ENCODE measurements around the gene TMCC1. TPM values are rescaled to one million over a fixed set of nuclear protein-coding genes. Genes with fewer than 3 reads are reported as not detected.

The TMCC1 gene
- total RNA-seq, 4 donors from 2014 or later = 4.1 to 21.8 (median 14.5) TPM

DNA sequence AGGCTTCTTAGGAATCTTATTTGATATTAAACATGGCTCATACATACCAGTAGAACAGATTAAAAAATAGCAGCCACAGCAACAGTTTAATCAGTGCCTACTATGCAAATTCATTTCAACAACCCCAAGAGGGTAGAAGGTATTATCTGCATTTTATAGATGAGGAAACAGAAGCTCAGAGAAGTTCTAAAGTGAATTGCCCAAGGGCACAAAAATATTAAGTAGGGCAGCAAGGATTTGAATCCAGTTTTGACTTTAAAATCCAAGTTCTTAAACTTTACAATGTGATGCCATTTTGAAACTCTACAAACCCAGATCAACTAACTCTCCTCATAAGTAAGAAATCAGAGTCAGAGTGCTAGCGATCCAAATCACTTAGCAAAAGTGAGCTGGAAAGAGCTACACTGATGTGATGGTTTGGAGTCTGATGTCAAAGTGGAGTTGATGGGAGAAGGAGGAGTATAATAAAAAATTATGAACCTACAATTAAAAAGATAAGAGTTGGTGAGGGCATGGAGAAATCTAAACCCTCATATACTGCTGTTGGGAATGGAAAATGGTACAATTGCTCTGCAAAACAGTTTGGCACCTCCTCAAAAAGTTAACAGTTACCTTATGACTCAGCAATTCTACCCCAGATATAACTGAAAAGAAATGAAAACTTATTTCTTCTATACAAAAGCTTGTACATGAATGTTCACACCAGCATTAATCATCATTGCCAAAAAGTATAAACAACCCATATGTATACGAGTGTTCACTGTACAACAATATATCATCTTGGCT lies 236.1 kb downstream of the TMCC1 start:
- whole genome bisulfite sequencing, 2 donors (ENCODE audit: low coverage in 1 of 2) = 78 to 94% methylated on average over 2 of the region's 2 CpGs
- no peaks in the 10 kb centered on the region for H3K27me3 ChIP-seq
- H3K9me3 ChIP-seq = no peaks in the 10 kb centered on the region
- no peak overlapping the region for H3K27ac ChIP-seq
- TF ChIP-seq POLR2A (IDR thresholded peaks at IDR 0.05) (no peak), POLR2AphosphoS5 (IDR thresholded peaks at IDR 0.05) (no peak), EP300 (IDR thresholded peaks at IDR 0.05; ENCODE audit: low read depth) (no peak)
- TF ChIP-seq, protein P1, sequence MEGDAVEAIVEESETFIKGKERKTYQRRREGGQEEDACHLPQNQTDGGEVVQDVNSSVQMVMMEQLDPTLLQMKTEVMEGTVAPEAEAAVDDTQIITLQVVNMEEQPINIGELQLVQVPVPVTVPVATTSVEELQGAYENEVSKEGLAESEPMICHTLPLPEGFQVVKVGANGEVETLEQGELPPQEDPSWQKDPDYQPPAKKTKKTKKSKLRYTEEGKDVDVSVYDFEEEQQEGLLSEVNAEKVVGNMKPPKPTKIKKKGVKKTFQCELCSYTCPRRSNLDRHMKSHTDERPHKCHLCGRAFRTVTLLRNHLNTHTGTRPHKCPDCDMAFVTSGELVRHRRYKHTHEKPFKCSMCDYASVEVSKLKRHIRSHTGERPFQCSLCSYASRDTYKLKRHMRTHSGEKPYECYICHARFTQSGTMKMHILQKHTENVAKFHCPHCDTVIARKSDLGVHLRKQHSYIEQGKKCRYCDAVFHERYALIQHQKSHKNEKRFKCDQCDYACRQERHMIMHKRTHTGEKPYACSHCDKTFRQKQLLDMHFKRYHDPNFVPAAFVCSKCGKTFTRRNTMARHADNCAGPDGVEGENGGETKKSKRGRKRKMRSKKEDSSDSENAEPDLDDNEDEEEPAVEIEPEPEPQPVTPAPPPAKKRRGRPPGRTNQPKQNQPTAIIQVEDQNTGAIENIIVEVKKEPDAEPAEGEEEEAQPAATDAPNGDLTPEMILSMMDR (IDR thresholded peaks at IDR 0.05) = no peak
- peaks cover 0 to 7% (median 0%) of the 10 kb centered on the region in 4 donors for H3K36me3 ChIP-seq
- in situ Hi-C loops (cut with MboI; ENCODE audit: low pct_ligation_motif_present in 1 of 4, low pct_unique_long_range_greater_than_20kb in 1 of 4, low sequenced_read_pairs in 3 of 4) (loop anchor here (10.0 kb wide), 3 partner anchors 157 to 277 kb away; no protein-coding TSS in a partner anchor), intact Hi-C loops (cut with DNase I; ENCODE audit: low total_unique reads) (loop anchor here (10.0 kb wide), 1 partner anchor 267 kb away; no protein-coding TSS in a partner anchor)
- no peak for DNase-seq
- H3K4me3 ChIP-seq = no peak overlapping the region
- H3K4me1 ChIP-seq = peaks cover 0 to 27% (median 15%) of the 10 kb centered on the region in 4 donors

DNA sequence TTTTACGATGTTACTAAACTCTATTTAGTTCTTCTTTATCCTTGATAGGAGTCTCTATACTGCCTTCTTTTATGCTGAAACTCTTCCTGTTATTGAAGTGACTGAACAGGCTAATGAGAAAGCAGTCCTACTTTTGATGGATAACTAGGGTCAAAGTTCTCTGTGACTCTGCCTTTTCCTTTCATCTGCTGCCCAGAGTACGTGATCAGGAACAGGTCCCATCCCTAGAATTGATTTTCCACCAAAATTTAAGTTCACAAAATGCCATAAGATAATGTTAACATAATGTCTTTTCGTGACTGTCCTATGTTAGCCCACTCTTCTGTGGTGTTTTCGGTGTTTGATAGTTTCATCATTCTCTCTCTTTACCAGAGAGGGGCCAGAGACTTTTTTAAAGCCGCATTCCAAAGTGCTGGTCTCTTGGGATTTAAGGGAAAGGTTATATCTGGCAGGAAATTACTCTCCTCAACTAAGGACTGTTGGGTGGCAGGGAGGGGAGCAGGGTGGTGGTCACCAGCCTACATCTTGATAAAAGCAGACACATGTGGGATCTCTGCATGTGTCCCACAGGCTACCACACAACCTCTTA lies 236.8 kb downstream of the TMCC1 start:
- Histone ChIP-seq H3K9me3 (no peaks in the 10 kb centered on the region), H3K36me3 (peaks cover 0 to 7% (median 0%) of the 10 kb centered on the region in 4 donors), H3K27me3 (no peaks in the 10 kb centered on the region), H3K27ac (no peak overlapping the region), H3K4me1 (peaks cover 0 to 31% (median 15%) of the 10 kb centered on the region in 4 donors), H3K4me3 (no peak overlapping the region)
- TF ChIP-seq POLR2AphosphoS5 (IDR thresholded peaks at IDR 0.05) (no peak), EP300 (IDR thresholded peaks at IDR 0.05; ENCODE audit: low read depth) (no peak), POLR2A (IDR thresholded peaks at IDR 0.05) (no peak)
- TF ChIP-seq, protein P1 (IDR thresholded peaks at IDR 0.05) = no peak
- intact Hi-C loops (cut with DNase I; ENCODE audit: low total_unique reads) (loop anchor here (10.0 kb wide), 1 partner anchor 268 kb away; no protein-coding TSS in a partner anchor), in situ Hi-C loops (cut with MboI; ENCODE audit: low pct_ligation_motif_present in 1 of 4, low pct_unique_long_range_greater_than_20kb in 1 of 4, low sequenced_read_pairs in 3 of 4) (loop anchor here (10.0 kb wide), 3 partner anchors 158 to 278 kb away; no protein-coding TSS in a partner anchor)
- 59 to 73% methylated on average over 4 to 5 of the region's 5 CpGs for WGBS, 2 donors (ENCODE audit: low coverage in 1 of 2)
- DNase-seq = no peak

DNA sequence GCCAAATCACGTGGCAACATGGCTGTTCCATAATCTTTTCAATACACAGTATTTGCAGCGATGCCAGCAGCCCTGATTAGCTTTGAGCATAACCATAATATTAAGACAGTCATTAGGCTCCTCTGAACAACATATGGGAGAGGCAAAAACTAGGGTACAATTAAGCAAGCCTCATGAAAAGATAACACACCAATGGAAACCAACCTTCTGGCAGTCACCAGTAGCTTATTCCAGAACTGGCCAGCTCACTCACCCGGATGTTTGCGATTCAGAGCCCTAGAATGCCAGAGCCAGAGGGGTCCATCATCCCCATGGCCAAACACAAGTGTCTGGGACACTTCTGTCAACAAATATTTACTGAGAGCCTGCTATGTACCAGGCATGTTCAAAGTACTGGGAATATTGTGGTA lies 238.2 kb downstream of the TMCC1 start:
- TF ChIP-seq POLR2A (IDR thresholded peaks at IDR 0.05) (no peak), POLR2AphosphoS5 (IDR thresholded peaks at IDR 0.05) (no peak), EP300 (IDR thresholded peaks at IDR 0.05; ENCODE audit: low read depth) (no peak)
- TF ChIP-seq, protein P1 (IDR thresholded peaks at IDR 0.05) = no peak
- intact Hi-C loops (cut with DNase I; ENCODE audit: low total_unique reads) (loop anchor here (10.0 kb wide), 1 partner anchor 270 kb away; no protein-coding TSS in a partner anchor), in situ Hi-C loops (cut with MboI; ENCODE audit: low pct_ligation_motif_present in 1 of 4, low pct_unique_long_range_greater_than_20kb in 1 of 4, low sequenced_read_pairs in 3 of 4) (loop anchor here (10.0 kb wide), 3 partner anchors 160 to 280 kb away; no protein-coding TSS in a partner anchor)
- peaks cover 0 to 7% (median 0%) of the 10 kb centered on the region in 4 donors for H3K36me3 ChIP-seq
- no peaks in the 10 kb centered on the region for H3K27me3 ChIP-seq
- no peak overlapping the region for H3K4me3 ChIP-seq
- no peaks in the 10 kb centered on the region for H3K9me3 ChIP-seq
- no peak for DNase-seq
- no peak overlapping the region for H3K27ac ChIP-seq
- H3K4me1 ChIP-seq = peaks cover 0 to 31% (median 15%) of the 10 kb centered on the region in 4 donors
- 93 to 100% methylated on average over 1 to 4 of the region's 4 CpGs for WGBS, 2 donors (ENCODE audit: low coverage in 1 of 2)

DNA sequence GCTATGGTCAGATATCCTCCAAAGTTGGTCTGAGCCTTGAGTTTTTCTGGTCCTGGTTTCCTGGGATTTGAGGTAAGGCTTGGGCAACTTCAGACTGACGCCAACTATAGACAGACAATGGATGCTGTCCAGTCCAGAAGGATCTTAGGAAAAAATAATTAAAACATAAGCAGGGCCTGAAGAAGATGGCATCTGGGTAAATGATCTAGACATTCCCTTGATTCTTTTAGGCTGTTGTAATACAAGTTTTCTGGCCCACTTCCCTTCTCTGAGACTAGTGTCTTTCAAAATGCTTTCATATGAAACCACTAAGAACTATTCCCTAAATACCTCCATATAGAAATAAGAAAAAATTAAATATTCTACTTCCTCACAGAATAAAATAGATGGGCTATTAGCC lies 239.4 kb downstream of the TMCC1 start:
- WGBS, 2 donors (ENCODE audit: low coverage in 1 of 2) = 88% methylated on average over 1 of the region's 1 CpG
- no peaks in the 10 kb centered on the region for H3K27me3 ChIP-seq
- H3K4me1 ChIP-seq = peaks cover 0 to 31% (median 15%) of the 10 kb centered on the region in 4 donors
- in situ Hi-C loops (cut with MboI; ENCODE audit: low pct_ligation_motif_present in 1 of 4, low pct_unique_long_range_greater_than_20kb in 1 of 4, low sequenced_read_pairs in 3 of 4) = loop anchor here (10.0 kb wide), 3 partner anchors 161 to 281 kb away; no protein-coding TSS in a partner anchor
- H3K9me3 ChIP-seq = no peaks in the 10 kb centered on the region
- H3K36me3 ChIP-seq = peaks cover 0 to 7% (median 0%) of the 10 kb centered on the region in 4 donors
- intact Hi-C loops (cut with DNase I; ENCODE audit: low total_unique reads) = loop anchor here (5.0 to 10.0 kb wide), 2 partner anchors 173 to 271 kb away; no protein-coding TSS in a partner anchor
- H3K4me3 ChIP-seq = no peak overlapping the region
- H3K27ac ChIP-seq = no peak overlapping the region
- TF ChIP-seq POLR2A (IDR thresholded peaks at IDR 0.05) (no peak), POLR2AphosphoS5 (IDR thresholded peaks at IDR 0.05) (no peak), EP300 (IDR thresholded peaks at IDR 0.05; ENCODE audit: low read depth) (no peak)
- TF ChIP-seq, protein P1 (IDR thresholded peaks at IDR 0.05) = no peak
- no peak for DNase-seq

All from transverse colon (tissue), 4 donors.